Ishikawa (cell line): ENCODE results near the gene C3.

Experiments used
- CREB1 ChIP-seq: IDR thresholded peaks from 2 replicates; pipeline ENCODE4 v1.6.1; 2012; ENCODE audit warnings: low read depth
- EP300 ChIP-seq: IDR thresholded peaks from 2 replicates; pipeline ENCODE4 v1.6.1; 2012; ENCODE audit warnings: borderline replicate concordance
- NFIC ChIP-seq: IDR thresholded peaks from 2 replicates; pipeline ENCODE4 v1.6.1; 2012
- TEAD4 ChIP-seq: IDR thresholded peaks from 2 replicates; pipeline ENCODE4 v1.6.1; 2012
- ZBTB7A ChIP-seq: IDR thresholded peaks from 2 replicates; pipeline ENCODE4 v1.6.1; 2012; ENCODE audit warnings: low read depth

DNA sequence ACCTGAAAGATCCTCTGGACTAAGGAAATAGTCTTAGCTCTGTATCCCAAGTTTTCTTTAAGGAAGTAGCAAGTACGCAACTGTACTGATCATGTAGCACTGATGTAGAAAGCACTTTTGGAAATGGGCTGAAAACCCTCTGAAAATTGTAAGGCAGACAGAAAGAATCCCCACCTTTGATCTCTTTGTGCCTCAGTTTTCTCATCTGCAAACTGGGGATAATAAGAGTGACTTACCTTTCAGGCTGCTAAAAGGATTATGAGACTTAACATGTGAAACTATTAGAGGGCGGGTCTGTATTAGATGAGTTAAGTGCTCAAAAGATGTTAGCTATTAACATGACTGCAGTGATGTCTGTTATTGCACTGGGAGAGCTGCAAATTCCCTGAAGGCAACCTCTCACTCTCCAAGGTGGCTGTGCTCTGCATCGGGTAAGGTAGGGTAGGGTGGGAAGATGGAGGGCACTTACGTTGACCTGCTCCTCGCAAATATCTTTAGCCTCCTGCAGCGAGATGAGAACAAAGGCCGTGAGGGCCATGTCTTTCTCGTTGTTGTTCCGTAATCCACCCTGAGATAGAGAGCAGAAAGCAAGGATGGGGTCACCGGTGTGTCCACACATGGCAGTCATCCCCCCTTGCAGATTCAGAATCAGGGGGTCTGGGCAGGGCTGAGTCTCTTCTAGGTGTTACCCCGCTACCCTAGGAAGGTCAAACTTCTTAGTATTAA is 30.1 kb downstream of the C3 start:
- TF ChIP-seq EP300 (no peak), ZBTB7A (no peak), TEAD4 (no peak), NFIC (no peak), CREB1 (no peak)
